ENCODE measurements around the gene MIAT. TPM values are rescaled to one million over a fixed set of nuclear protein-coding genes. Genes with fewer than 3 reads are reported as not detected.
"Not testable (repeated sequence)": the region's sequence is repeated elsewhere in the genome, so short reads cannot be mapped to it uniquely, and the experiment has no call there.

The MIAT gene
- total RNA-seq, 1 experiment from 2014 or later: 0.41 TPM

DNA sequence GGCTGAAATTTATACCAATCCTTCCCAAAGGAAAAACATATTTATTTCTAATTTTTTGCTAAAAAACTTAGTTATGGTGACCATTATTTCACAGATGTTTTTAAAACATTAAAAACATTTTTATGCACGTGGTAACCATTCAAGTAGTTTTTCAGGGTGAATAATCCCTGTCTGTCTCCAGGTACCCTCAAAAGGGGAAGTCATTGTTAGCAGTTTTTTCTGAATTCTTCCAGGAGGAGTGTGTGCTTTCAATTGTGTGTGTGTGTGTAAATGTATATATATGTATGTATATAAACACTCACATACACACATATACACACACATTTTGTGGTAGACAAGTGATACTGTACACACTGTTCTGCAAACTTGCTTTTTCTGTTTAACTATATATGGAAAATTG, 43.9 kb downstream of the MIAT start:
- peaks cover 5% of the 10 kb centered on the region; the same call in 1 of the 2 replicates for H3K9me3 ChIP-seq
- CTCF ChIA-PET: interaction anchor here (0.6 kb wide), 1 partner anchor 190 kb away, joined by 3 read pairs; no protein-coding TSS in a partner anchor
- POLR2A ChIA-PET: no interaction called here
- BruUV-seq (replicated peaks): no TSS peak
- no peak for DNase-seq
- intact Hi-C loops (cut with micrococcal nuclease; ENCODE audit: unreplicated experiment): no loop called here
- Mint-ChIP-seq H3K27ac (ENCODE audit: unreplicated experiment) (no peak overlapping the region), H3K36me3 (ENCODE audit: insufficient read depth, unreplicated experiment) (no peaks in the 10 kb centered on the region), H3K4me3 (ENCODE audit: unreplicated experiment) (no peak overlapping the region), H3K27me3 (ENCODE audit: insufficient read depth, unreplicated experiment) (peaks cover 4% of the 10 kb centered on the region), H3K9me3 (ENCODE audit: unreplicated experiment) (no peaks in the 10 kb centered on the region), H3K4me1 (ENCODE audit: low read depth, unreplicated experiment) (no peaks in the 10 kb centered on the region)
- H3K27me3 ChIP-seq (replicated peaks; ENCODE audit: control insufficient read depth, insufficient read depth, low read length): no peaks in the 10 kb centered on the region
- H3K4me3 ChIP-seq (ENCODE audit: low read depth, low read length): no peak overlapping the region
- H3K36me3 ChIP-seq (ENCODE audit: control insufficient read depth, insufficient read depth, low read length): no peaks in the 10 kb centered on the region
- H3K4me1 ChIP-seq: no peaks in the 10 kb centered on the region
- TF ChIP-seq, protein P1, sequence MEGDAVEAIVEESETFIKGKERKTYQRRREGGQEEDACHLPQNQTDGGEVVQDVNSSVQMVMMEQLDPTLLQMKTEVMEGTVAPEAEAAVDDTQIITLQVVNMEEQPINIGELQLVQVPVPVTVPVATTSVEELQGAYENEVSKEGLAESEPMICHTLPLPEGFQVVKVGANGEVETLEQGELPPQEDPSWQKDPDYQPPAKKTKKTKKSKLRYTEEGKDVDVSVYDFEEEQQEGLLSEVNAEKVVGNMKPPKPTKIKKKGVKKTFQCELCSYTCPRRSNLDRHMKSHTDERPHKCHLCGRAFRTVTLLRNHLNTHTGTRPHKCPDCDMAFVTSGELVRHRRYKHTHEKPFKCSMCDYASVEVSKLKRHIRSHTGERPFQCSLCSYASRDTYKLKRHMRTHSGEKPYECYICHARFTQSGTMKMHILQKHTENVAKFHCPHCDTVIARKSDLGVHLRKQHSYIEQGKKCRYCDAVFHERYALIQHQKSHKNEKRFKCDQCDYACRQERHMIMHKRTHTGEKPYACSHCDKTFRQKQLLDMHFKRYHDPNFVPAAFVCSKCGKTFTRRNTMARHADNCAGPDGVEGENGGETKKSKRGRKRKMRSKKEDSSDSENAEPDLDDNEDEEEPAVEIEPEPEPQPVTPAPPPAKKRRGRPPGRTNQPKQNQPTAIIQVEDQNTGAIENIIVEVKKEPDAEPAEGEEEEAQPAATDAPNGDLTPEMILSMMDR (IDR thresholded peaks at IDR 0.05; ENCODE audit: insufficient read depth in 1 of 2, low read depth in 1 of 2, low read length in 1 of 2, severe bottlenecking in 1 of 2, unreplicated experiment in 1 of 2): no peak

DNA sequence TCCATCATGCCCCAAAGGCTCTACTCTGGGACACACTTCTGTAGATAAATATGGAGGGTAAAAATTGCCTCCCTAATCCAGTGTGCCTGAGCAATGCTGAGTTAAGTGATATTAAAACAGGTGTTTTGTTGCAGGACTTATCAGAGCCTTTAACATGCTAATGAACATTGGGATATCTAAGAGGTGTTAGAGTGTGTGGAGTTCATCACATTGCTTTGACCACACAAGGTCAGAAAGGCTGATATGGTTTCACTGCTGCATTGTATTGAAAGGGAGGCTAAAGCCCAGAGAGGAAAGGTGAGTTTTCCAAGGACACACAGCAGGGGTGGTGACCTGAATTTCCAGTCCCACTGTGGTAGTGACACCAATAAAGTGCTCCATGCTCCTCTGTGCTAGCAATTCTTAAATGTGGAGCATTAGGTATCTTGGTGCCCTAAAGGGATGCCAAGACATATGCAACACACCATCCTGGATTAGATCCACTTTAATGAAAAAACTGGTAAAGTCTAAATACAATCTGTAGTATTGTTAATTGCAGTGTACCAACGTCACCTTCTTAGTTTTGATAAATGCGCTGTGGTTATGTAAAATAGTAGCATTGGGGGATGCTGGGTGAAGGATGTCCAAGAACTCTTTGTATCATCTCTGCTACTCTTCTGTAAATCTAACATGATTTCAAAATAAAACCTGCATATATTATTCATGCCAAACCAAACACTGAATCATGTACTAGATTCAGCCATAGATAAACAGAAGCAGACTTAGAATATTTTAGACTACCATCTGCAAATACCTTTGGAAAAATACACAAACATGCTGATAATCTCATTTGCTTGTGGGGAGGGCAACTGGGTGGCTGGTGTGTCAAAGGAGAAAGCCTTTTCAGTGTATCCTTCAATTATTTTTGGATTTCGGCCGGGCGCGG, 45.8 kb downstream of the MIAT start:
- H3K36me3 ChIP-seq (ENCODE audit: control insufficient read depth, insufficient read depth, low read length): no peaks in the 10 kb centered on the region
- TF ChIP-seq, protein P1 (IDR thresholded peaks at IDR 0.05; ENCODE audit: insufficient read depth in 1 of 2, low read depth in 1 of 2, low read length in 1 of 2, severe bottlenecking in 1 of 2, unreplicated experiment in 1 of 2): no peak
- H3K9me3 ChIP-seq: peaks cover 5% of the 10 kb centered on the region; the same call in 1 of the 2 replicates
- H3K4me3 ChIP-seq (ENCODE audit: low read depth, low read length): no peak overlapping the region
- Mint-ChIP-seq H3K9me3 (ENCODE audit: unreplicated experiment) (no peaks in the 10 kb centered on the region), H3K4me3 (ENCODE audit: unreplicated experiment) (no peak overlapping the region), H3K27me3 (ENCODE audit: insufficient read depth, unreplicated experiment) (no peaks in the 10 kb centered on the region), H3K27ac (ENCODE audit: unreplicated experiment) (no peak overlapping the region), H3K4me1 (ENCODE audit: low read depth, unreplicated experiment) (no peaks in the 10 kb centered on the region), H3K36me3 (ENCODE audit: insufficient read depth, unreplicated experiment) (no peaks in the 10 kb centered on the region)
- H3K4me1 ChIP-seq: no peaks in the 10 kb centered on the region
- ChIA-PET POLR2A (no interaction called here), CTCF (no interaction called here)
- intact Hi-C loops (cut with micrococcal nuclease; ENCODE audit: unreplicated experiment): no loop called here
- no TSS peak for BruUV-seq (replicated peaks)
- H3K27me3 ChIP-seq (replicated peaks; ENCODE audit: control insufficient read depth, insufficient read depth, low read length): no peaks in the 10 kb centered on the region
- no peak for DNase-seq

DNA sequence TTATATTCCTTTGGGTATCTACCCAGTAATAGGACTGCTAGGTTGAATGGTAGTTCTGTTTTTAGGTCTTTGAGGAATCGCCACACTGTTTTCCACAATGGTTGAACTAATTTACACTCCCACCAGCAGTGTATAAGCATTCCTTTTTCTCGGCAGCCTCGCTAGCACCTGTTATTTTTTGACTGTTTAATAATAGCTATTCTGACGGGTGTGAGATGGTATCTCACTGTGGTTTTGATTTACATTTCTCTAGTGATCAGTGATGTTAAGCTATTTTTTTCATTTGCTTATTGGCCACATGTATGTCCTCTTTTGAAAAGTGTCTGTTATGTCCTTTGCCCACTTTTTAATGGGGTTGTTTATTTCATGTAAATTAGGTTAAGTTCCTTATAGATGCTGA, 48.0 kb downstream of the MIAT start:
- H3K27ac Mint-ChIP-seq (ENCODE audit: unreplicated experiment); DNase-seq; POLR2A ChIA-PET; H3K4me3 Mint-ChIP-seq (ENCODE audit: unreplicated experiment); CTCF ChIA-PET; BruUV-seq (replicated peaks); H3K27me3 Mint-ChIP-seq (ENCODE audit: insufficient read depth, unreplicated experiment); H3K27me3 ChIP-seq (replicated peaks; ENCODE audit: control insufficient read depth, insufficient read depth, low read length); H3K9me3 Mint-ChIP-seq (ENCODE audit: unreplicated experiment); H3K36me3 ChIP-seq (ENCODE audit: control insufficient read depth, insufficient read depth, low read length); H3K4me1 Mint-ChIP-seq (ENCODE audit: low read depth, unreplicated experiment); intact Hi-C loops (cut with micrococcal nuclease; ENCODE audit: unreplicated experiment); H3K4me3 ChIP-seq (ENCODE audit: low read depth, low read length); H3K4me1 ChIP-seq; H3K36me3 Mint-ChIP-seq (ENCODE audit: insufficient read depth, unreplicated experiment); H3K9me3 ChIP-seq: not testable (repeated sequence)
